Measurements from ENCODE around the gene HTT-AS. TPM values are rescaled to one million over a fixed set of nuclear protein-coding genes. Genes with fewer than 3 reads are reported as not detected.
"Not testable (repeated sequence)": the region's sequence is repeated elsewhere in the genome, so short reads cannot be mapped to it uniquely, and the experiment has no call there.

The HTT-AS gene
- total RNA-seq, 1 donor from 2014 or later: not detected

- H3K27me3 ChIP-seq (ENCODE audit: control insufficient read depth, insufficient read depth, low read length): no peaks in the 10 kb centered on the region
- H3K36me3 ChIP-seq (ENCODE audit: control insufficient read depth, insufficient read depth, low read length): no peaks in the 10 kb centered on the region
- no peak for TF ChIP-seq CTCF (IDR thresholded peaks at IDR 0.05; ENCODE audit: insufficient read depth, low read length, poor library complexity, severe bottlenecking)
- no peak for DNase-seq (ENCODE audit: low read depth)
- no peak overlapping the region for H3K4me3 ChIP-seq (ENCODE audit: low read depth, low read length)
Measured at GRCh38 chr4:3054169-3054759, 20.1 kb downstream of the HTT-AS start.

DNA sequence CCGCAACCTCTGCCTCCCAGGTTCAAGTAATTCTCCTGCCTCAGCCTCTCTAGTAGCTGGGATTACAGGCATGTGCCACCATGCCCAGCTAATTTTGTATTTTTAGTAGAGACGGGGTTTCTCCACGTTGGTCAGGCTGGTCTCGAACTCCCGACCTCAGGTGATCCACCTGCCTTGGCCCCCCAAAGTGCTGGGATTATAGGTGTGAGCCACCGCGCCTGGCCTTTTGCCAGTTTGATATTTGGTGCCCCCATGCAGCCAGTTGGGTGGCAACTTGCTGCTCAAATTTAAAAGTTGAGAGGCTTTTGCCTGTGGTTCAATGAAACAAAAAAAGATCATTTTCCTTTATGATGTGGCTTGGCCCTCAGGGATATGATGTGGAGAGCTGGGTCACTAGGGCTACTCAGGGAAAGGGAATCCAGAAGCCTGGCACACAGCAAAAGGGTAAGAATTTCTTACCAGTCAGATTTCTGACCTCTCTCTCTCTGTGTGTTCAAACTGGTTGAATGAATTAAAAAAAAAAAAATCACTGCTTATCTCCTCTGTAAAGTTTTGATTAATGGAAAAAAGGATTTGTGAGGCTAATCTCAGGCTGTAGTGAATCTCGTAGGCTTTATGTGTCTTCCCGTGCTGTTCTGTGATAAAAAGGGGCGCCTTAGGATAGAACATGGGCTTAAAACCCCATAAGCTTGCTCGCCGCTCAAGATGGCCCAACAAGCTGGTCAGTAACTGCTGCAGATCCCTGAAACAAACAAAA, 23.0 kb downstream of the HTT-AS start:
- H3K27me3 ChIP-seq (ENCODE audit: control insufficient read depth, insufficient read depth, low read length); H3K4me3 ChIP-seq (ENCODE audit: low read depth, low read length); H3K36me3 ChIP-seq (ENCODE audit: control insufficient read depth, insufficient read depth, low read length); DNase-seq (ENCODE audit: low read depth): not testable (repeated sequence)

- DNase-seq (ENCODE audit: low read depth): no peak
- TF ChIP-seq CTCF (IDR thresholded peaks at IDR 0.05; ENCODE audit: insufficient read depth, low read length, poor library complexity, severe bottlenecking): peak; percentile 80
- peak overlapping the region; percentile 13 for H3K4me3 ChIP-seq (ENCODE audit: low read depth, low read length)
- no peaks in the 10 kb centered on the region for H3K27me3 ChIP-seq (ENCODE audit: control insufficient read depth, insufficient read depth, low read length)
- no peaks in the 10 kb centered on the region for H3K36me3 ChIP-seq (ENCODE audit: control insufficient read depth, insufficient read depth, low read length)
Measured at GRCh38 chr4:3047464-3048286, 26.7 kb downstream of the HTT-AS start.

GRCh38 chr4:3046623-3047022, 27.7 kb downstream of the HTT-AS start:
- H3K4me3 ChIP-seq (ENCODE audit: low read depth, low read length): no peak overlapping the region
- no peak for DNase-seq (ENCODE audit: low read depth)
- no peak for TF ChIP-seq CTCF (IDR thresholded peaks at IDR 0.05; ENCODE audit: insufficient read depth, low read length, poor library complexity, severe bottlenecking)

GRCh38 chr4:3046162-3046561, 28.2 kb downstream of the HTT-AS start:
- Histone ChIP-seq H3K27me3 (ENCODE audit: control insufficient read depth, insufficient read depth, low read length) (no peaks in the 10 kb centered on the region), H3K4me3 (ENCODE audit: low read depth, low read length) (no peak overlapping the region), H3K36me3 (ENCODE audit: control insufficient read depth, insufficient read depth, low read length) (no peaks in the 10 kb centered on the region)
- no peak for TF ChIP-seq CTCF (IDR thresholded peaks at IDR 0.05; ENCODE audit: insufficient read depth, low read length, poor library complexity, severe bottlenecking)
- DNase-seq (ENCODE audit: low read depth): no peak

More at GRCh38 chr4:3046623-3047022, 27.7 kb downstream of the HTT-AS start:
- Histone ChIP-seq H3K36me3 (ENCODE audit: control insufficient read depth, insufficient read depth, low read length) (no peaks in the 10 kb centered on the region), H3K27me3 (ENCODE audit: control insufficient read depth, insufficient read depth, low read length) (no peaks in the 10 kb centered on the region)
